ENCODE results near the gene CDH26.

Gene CDH26

DNA sequence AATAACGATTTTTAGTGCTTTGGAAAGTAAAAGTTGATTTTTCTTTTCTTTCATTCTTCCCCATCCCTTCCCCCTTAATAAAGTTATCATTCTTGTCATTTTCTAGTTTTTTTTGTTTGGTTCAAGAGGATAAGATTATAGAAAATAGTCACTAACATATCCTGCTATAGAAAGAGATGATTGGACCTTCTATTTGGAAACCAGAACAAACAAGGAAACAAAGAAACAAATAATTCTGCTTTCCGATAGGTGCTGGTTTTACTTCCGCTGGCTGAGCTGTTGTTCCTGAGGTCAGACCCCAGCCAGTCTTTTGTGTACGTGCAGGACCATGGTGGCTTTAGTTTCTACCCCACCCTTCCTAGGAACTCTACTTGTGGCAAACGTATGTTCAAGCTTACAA is at the start of gene CDH26:
Gene CDH26 (plus strand): TSS at position 301 of the 400 bp plus-strand sequence. CDS start 304 bp downstream, outside the sequence.
- no peak for DNase-seq

DNA sequence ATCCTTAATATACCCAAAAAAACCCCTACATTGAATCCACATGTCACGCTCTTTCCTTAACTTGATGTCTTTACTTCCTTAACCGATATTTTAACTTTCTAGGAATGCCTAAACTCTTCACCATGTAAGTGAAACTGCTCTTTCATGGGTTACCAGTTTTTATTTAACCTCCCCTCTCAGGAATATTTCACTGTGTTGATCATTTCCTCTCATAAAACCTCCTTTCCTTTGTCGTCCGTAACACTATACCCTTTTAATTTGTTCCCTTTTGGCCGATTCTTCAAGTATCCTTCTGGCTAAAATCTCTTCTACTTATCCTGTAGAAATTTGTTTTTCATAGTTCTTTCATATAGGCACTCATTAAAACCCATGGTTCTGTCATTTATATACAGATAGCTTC is 49.4 kb upstream of the CDH26 start:
- no peak for DNase-seq

DNA sequence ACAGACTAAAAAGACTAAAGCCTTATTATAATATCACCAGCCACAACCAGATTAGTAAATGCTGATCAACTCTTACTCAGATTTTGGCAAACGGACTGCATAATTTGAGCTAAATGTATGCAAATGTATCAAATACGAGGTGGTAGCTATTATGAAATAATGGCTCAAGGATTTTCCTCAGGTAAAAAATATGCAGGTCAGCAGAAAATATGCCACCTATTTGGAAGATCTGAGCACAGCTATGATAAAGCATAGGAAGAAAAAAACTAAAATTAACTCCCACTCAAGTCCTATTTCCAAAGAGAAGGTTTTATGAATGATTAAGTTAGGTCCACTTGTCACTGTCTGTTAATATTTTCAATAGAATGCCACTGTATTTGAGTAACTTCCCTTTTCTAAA is 47.2 kb upstream of the CDH26 start:
- no peak for DNase-seq

DNA sequence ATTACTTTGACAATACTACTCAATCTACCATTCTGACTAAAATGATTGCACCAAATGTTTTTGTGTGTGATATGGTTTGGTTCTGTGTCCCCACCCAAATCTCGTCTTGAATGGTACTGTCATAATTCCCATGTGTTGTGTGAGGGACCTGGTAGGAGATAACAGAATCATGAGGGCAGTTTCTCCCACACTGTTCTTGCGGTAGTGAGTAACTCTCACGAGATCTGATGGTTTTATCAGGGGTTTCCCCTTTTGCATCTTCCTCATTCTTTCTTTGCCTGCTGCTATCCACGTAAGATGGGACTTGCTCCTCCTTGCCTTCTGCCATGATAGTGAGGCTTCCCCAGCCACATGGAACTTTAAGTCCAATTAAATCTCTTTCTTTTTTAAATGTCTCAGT is 45.6 kb upstream of the CDH26 start:
- no peak for DNase-seq

DNA sequence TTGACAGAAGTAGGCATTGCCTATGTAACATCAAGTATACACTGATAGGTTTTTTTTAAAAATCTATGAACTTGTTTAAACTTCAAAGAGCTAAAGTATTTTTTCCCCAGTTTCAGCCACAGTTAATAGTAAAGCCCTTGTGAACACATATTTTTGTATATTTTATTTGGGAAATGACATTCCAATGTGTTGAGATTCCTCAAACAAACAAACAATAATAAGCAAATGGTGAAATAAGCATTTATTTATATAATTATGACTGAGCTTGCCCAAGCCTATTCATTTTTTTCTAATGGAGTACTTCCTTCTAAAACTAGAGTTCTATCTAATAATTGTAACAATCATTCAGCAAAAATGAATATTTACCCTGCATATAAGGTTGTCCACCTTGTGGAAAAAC is 37.3 kb upstream of the CDH26 start:
- no peak for DNase-seq

DNA sequence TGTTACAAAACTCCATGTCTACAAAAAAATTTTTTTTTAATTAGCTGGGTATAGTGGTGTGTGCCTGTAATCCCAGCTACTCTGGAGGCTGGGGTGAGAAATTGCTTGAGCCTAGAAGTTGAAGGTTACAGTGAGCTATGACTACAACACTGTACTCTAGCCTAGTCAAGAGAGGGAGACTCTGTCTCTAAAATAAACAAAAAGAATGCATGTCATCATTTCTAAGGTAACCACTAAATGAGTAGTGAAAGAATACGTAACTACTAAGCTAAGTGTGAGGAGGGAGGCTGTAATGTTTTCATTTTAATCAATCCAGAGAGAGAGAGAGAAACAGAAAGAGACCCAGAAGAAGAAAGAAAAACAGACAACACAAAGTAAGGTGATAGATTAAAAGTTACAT is 34.7 kb upstream of the CDH26 start:
- DNase-seq = no peak

DNA sequence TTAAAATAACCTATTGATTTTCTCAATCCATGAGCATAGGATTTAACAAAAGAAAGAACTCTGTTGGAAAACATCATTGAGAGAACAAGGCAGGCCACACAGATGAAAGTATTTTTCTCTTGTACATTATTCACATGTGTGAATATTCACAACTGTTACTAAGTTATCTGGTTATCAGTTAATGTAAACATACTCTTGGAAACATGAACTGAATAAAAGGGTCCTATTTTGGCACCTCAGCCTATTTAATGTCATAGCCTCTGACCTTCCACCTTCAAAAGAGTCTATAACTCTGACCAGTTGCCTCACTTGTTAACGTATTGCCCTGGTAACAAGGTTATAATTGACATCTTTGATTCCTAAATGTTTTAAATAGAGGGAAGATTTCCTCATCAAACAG is 32.9 kb upstream of the CDH26 start:
- DNase-seq = no peak

DNA sequence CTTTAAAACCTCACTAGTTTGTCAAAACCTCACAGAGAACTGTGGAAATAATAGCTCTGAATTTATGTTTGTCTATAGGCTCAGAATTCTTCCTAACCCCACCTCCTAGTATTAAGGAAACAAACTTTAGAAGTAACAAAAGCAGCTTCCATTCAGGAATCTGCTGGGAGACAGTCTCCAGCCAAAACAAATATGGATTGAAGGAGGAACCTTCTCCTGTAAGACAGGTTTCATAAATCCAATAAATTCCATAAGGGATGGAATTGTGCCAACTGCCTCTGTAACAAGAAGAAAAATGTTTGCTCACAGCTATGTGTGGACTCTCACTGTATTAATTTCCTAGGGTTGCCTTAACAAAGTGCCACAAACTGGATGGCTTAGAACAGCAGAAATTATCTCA is 32.3 kb upstream of the CDH26 start:
- DNase-seq = no peak

DNA sequence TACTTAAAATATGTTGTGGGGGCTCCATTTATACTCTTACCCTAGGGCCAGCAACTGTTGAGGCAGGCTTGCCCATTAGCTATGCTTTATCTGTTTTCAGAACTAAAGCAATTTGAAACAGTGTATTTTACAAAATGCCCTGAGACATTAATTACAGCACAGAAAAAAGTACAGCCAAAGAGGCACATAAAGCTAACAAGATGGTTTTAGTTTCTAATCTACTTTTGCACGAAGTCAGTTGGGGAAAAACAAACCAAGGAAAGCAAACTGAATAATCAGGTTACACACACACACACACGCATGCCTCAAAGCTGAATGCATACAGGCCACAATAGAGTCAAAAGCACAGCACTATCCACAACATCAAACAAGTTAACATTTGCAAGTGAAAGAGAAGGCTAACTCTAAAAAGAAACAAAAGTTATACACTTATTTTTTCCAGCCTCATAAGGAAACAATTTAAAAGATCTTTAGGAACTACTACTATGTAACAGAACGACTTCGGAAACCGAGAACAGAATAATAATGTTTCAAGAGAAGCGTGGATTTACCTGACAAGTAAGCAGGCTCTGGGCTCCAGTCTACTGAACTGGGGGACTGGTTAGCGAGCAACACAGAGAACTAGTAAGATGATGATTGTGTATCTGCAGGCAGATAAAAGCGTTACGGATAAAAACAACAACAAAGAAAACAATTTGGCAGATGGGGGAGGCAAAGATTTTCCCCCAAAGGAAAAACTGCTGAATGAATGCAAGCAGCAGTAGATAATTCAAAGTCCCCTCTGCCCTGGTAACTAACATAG is 26.5 kb upstream of the CDH26 start:
- no peak for DNase-seq

DNA sequence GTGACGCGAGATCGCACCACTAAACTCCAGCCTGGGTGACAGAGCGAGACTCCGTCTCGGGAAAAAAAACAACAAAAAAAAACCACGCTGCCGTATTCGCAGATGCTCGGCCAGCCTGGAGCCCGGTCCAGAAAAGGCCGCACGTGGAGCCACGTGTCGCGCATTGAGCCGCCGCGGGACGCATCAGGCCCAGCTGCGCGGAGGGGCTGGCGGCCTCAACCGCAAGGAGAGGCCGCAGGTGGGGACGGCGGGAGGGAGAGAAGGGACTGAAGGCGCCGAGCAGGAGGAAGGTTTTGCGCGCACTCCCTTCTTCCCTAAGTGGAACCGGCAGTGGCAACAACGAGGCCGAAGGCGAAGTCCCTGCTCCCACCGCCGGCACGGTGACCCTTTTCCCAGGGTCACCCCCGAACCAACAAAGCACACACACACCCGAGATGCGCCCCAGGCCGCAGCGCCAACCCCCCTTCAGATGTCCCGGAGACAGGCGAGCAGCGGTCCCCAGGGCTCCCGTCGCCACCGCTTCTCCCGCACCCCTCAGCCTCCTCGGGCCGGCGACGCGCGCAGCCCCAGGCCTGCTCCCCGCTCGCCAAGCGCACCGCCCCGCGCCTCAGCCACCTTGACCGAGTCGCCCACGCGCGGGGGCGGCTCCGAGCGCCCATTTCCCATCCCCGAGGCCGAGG is 25.5 kb upstream of the CDH26 start:
- DNase-seq = no peak

DNA sequence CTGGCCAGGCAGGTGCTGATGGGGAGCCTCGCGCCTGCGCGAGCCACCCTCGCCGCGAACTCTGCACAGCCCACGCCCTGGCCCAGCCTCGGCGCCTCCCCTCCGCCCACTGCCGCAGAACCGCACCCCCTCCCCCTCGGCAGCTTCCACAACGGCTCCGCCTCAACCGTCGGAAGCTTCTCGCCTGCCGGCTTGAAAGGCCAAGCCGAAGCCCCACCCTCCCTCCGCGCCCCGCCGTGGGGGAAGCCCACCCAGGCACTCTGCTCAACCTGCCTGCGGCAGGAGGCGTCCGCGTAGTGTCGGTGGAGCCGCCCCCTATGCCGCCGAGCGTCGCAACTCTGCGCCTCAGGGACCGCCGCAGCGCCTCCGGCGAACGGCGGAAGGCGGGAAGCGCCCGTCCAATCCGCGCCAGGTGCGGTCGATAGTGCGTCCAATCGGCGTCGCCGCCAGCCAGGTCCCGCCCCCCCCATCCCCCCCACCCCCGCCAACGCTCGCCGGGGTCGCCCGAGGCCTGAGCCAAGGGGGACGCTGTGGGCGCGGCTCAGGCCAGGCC is 24.9 kb upstream of the CDH26 start, which contains the start of gene SYCP2:
Gene SYCP2 (minus strand): TSS at position 342 of the 553 bp plus-strand sequence. CDS start 11,224 bp downstream, outside the sequence.
- DNase-seq = peak in 3 of 4 experiments; percentile 36 to 48 (median 44)

DNA sequence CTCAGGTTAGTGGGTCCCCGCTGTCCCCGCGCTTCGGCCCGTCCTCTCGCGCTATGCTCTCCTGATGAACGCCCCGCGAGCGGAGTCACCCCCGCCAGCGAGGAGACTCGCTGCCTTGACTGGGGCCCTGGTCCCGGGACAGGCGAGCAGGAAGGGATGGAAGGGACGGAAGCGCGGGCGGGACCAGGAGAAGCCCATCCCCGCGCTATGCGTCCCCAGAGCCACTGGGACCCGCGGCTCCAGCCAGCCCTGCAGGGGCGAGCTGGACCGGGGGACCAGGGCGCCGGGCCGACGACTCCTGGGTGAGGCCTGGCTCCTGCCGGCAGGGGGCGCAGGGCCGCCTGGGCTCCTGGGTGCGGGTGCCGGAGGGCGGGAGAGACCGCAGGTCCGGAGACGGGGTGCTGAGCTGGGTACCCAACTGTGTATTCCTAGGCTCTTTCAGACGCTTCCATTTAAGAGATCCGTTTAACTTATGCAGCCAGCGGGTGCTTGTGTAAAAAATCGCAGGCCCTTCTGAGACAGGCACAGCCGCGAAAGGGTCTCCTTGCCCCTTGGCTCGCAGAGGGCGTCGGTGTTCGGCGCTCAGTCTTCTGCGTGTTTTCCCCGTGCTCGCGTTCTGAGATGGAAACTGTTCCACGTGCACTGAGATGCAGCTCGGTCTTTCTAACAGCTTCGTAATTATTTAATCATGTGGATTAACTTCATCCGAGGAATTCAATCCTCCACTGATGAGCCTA is 24.2 kb upstream of the CDH26 start:
- DNase-seq = peak; percentile 57 to 68 (median 62)

DNA sequence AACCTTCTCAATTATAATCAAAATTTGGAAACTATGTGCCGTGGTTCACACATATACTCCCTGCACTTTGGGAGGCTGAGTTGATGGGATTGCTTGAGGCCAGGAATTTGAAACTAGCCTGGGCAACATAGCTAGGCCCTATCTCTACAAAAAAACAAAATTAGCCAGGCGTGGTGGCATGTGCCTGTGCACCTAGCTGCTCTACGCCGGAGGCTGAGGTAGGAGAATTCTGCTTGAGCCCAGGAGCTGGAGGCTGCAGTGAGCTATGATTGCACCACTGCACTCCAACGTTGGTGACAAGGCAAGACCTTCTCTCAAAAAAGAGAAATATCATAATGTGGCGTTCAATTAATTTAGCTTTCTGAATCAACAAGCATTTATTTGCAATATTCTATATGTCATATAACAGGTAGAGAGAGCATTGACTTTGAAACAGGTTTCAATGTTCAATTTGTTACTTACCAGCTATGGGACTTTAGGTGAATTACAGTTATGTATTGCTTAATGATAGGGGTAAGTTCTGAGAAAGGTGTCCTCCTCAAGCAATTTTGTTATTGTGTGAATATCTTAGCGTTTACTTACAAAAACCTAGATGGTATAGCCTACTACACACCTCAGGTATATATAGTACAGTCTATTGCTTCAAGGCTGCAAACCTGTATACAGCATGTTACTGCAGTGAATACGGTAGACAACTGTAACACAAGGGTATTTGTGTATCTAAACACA is 22.6 kb upstream of the CDH26 start:
- DNase-seq = no peak

DNA sequence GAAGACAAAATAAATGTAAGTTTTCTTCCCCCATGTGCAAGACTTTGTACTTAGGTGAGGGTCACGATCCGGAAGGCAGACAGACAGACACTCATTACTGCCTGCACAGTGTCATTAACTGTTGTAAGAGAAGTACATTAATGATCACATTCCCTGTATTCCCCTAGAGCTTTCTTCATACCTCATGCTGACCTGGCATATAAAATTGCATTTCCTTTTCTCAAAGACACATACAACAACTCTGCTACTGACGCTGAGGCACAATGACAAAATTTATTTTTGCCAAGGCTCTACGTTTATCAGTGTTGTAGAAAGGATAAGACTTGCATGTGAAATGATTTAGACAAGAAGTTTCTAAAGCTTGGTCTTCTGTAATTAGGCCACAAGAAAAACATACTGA is 21.8 kb upstream of the CDH26 start:
- DNase-seq = no peak

DNA sequence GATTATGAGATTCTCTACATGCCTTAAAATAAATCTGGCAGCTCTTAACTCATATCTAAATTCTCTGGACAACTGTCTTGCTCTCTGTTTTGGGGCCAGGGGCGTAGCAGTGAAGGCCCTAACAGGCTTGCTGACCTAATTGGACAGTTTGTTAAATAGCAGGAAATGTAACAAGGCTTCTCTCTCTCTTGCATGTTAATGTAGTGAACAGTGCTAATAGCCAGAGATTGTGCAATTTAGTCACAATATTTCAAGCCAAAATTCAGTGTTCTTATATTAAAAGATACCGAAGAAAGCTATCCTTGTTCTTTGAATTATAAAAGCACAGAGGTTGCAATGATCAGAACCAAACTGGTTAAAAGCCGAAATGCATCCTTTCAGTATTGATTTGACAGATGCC is 21.1 kb upstream of the CDH26 start:
- DNase-seq = no peak

DNA sequence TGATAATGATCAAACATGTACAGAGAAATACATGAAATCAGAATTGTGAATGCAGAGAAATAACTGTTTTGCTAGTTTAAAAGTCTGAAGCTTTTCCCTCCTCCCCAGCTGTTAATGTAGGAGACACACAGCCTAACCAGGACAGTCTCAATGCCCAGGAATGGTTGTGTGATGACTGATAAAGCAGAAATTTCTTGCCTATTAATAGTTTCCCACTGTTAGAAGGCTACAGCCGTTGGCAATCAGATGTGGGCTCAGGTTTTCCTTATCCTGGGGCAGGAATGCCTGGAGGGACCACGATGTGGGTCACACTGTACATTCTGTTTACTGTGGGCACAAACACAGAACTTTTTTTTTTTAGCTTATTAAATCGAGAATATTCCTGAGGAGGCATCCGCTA is 20.0 kb upstream of the CDH26 start:
- no peak for DNase-seq

DNA sequence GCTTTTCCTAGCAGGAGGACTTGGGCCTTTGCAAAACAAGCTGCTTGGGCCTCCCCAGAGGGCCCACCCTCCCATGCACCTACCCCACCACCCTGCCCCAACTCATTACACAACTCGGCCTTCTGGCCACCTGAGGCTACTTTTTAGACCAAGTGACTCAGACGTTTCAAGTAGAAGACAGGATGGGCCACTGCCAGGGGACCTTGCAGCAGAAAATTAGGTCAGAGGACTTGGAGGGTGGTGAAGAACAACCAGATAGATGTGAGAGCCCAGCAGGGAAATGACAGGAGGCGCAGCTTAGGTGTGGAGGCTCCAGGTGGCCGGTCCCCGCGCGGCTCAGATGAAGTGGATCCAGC is 19.5 kb upstream of the CDH26 start:
- DNase-seq = no peak

DNA sequence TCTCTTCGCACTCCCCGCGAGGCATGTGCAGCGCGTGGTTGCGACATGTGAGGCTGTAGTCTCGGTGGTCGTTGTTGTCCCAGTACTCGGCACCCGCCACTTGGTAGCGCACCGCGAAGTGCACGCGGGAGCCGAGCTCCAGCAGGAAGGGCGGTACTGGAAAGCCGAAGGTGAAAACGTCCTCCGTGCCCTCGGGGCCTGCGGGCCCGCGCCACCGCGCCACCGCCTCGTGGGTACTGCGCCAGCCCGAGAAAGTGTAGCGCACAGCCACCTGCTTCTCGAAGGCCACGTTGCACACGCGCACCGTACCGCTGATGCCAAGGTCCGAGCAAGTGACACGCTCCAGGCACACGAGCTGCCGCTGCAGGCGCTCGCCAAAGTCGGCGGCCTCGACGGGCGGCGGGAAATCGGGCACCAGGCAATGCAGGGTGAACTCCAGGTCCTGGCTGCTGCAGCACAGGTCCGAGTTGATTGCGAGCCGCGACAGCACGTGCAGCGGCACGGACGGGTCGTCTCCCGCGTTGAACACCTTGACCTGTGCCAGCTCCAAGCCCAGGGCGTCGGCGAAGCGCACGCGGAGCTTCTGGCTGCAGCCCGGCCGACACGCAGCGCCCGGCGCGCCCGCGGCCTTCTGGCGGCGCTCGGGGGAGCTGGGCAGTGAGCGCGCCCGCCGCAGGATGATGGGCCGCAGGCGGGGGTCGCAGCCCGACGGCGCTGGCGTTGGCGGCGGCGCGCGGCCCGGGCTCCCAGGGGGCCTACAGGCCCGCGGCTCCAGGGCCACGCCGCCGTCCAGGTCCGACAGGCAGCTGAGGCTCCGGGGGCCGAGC is 19.0 kb upstream of the CDH26 start:
- DNase-seq = no peak

DNA sequence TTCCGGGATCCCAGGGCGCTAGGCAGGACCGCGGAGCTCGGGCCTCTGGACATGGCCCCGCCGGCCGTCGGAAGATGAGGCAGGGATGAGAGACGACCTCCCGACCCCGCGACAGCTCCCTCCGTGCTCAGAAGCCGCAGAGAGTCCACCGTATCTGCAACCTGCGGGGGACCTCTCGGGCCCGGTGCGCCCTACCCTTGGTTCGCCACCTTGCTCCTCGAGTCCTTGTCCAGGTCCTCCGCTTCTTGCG is 18.4 kb upstream of the CDH26 start:
- no peak for DNase-seq

DNA sequence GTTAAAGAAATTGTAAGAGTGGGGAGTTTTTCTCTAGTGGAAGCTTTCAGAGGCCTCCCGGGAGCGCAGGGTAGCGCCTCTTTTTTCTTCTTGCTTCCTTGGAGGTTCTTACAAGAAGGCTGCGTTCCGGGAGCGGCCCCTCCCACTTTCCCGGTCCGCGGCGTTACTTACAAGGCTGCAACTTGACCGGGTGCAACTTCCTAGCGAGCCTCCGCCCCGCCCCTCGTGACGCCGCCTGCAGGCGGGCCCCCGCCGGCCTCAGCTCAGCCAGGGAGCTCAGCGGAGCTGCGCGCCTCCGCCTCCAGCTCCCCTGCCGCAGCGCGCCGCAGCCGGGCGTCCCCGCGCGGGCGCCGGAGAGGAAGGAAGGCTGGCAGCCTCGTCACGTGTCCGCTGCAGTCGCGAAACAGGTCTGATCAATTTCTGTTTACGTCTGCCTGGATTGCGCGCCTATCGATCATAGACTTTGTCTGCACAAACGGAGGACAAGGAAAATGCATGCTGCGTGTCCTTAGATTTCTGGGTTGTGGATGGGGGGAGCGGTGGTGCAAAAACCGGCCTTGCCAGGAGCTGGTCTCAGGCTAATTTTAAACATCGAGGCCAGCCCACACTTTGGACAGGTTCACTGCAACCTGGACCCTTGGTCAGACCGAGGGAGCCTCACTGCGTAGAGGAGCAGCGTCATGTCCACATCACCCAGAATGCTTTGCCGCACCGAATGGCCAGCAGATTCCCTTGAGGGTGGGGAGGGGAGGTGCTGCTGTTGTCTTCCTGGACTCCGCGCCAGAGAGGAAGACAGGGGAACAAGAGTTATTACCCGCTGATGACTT is 17.9 kb upstream of the CDH26 start, which contains the start of the genes FAM217B and PPP1R3D:
Gene FAM217B (plus strand): TSS at position 261 of the 827 bp plus-strand sequence. CDS start 3,555 bp downstream, outside the sequence.
Gene PPP1R3D (minus strand): TSS at position 177 of the 827 bp plus-strand sequence. CDS start 374 bp downstream, outside the sequence.
- DNase-seq = peak; percentile 66 to 81 (median 75)

DNA sequence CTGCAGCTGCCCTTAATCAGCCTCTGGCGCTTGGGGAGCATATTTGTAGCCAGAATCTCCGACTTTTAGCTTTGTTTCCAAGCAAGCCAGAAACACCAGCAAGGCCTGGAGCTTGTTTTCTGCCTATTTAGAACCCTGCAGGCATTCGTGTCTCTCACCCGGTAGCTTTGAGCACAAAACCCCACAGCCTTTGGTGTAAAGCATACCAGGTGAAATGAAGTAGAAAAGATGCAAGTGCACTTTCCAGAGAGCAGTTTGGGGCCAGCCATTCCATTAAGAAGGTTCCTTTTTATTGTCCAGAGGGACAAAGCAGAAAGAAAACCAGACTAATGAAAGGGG is 17.3 kb upstream of the CDH26 start:
- DNase-seq = no peak
